Nephron (organoid): ENCODE measurements around the gene ENGASE.
"Not testable (repeated sequence)": the region's sequence is repeated elsewhere in the genome, so short reads cannot be mapped to it uniquely, and the experiment has no call there.

ENCODE experiments used
- H3K27ac Mint-ChIP-seq, 3 experiments: 2 replicates each; pipeline ENCODE4 v1.8.0; 2020; ENCODE audit warnings: mixed read lengths in 3 of 3, mild to moderate bottlenecking in 2 of 3, moderate library complexity in 1 of 3
- H3K27me3 Mint-ChIP-seq: 2 replicates; pipeline ENCODE4 v1.8.0; 2021; ENCODE audit warnings: low read depth, mild to moderate bottlenecking, moderate library complexity, mixed read lengths
- H3K36me3 Mint-ChIP-seq: 2 replicates; pipeline ENCODE4 v1.8.0; 2020; ENCODE audit warnings: low read depth, mixed read lengths
- H3K4me1 Mint-ChIP-seq: 2 replicates; pipeline ENCODE4 v1.8.0; 2020; ENCODE audit warnings: mixed read lengths
- H3K4me3 Mint-ChIP-seq, 3 experiments: 2 replicates each; pipeline ENCODE4 v1.8.0; 2020; ENCODE audit warnings: mild to moderate bottlenecking in 3 of 3, mixed read lengths in 3 of 3, moderate library complexity in 2 of 3
- H3K9me3 Mint-ChIP-seq: 2 replicates; pipeline ENCODE4 v1.8.0; 2020; ENCODE audit warnings: mixed read lengths
- TF ChIP-seq, protein P1 (sequence below), 3 experiments: fragments of 200-600 bp; sonication (generic); IDR thresholded peaks; one replicate each; pipeline ENCODE4 v1.5.0; 2021; ENCODE audit warnings: antibody characterized with exemption in 3 of 3; ENCODE audit not compliant: unreplicated experiment in 3 of 3

The ENGASE gene

DNA sequence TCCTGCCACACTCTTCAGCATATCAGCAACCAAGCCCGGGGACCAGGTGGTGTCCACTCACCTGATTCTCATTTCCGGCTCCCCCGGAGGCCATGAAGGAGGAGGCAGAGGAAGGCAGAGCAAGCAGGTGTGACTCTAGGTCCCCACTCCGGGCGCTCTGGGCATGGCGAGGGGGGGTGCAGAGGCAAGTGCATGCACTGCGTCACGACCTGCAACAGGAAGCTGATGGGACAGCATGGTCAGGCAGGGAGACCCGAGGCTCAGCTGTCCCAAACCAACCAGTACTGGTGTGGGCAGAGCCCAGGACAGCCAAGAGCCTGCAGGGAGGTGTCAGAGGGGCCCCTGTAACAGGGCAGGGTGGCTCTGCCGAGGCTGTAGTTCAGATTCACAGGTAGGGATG is 2.1 kb upstream of the ENGASE start:
- peak overlapping the region in 2 of 3 experiments; percentile 14 to 59 for H3K4me3 Mint-ChIP-seq

GRCh38 chr17:79073016-79073705 is 1.5 kb upstream of the ENGASE start:
- H3K9me3 Mint-ChIP-seq, result no peaks in the 10 kb centered on the region

More for the DNA sequence above, 2.1 kb upstream of the ENGASE start:
- TF ChIP-seq, protein P1, sequence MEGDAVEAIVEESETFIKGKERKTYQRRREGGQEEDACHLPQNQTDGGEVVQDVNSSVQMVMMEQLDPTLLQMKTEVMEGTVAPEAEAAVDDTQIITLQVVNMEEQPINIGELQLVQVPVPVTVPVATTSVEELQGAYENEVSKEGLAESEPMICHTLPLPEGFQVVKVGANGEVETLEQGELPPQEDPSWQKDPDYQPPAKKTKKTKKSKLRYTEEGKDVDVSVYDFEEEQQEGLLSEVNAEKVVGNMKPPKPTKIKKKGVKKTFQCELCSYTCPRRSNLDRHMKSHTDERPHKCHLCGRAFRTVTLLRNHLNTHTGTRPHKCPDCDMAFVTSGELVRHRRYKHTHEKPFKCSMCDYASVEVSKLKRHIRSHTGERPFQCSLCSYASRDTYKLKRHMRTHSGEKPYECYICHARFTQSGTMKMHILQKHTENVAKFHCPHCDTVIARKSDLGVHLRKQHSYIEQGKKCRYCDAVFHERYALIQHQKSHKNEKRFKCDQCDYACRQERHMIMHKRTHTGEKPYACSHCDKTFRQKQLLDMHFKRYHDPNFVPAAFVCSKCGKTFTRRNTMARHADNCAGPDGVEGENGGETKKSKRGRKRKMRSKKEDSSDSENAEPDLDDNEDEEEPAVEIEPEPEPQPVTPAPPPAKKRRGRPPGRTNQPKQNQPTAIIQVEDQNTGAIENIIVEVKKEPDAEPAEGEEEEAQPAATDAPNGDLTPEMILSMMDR (IDR thresholded peaks at IDR 0.05; ENCODE audit: unreplicated experiment in 3 of 3), result no peak
- Mint-ChIP-seq H3K27ac (no peak overlapping the region), H3K27me3 (peaks cover 14% of the 10 kb centered on the region), H3K4me1 (peaks cover 8% of the 10 kb centered on the region), H3K36me3 (no peaks in the 10 kb centered on the region), H3K9me3 (no peaks in the 10 kb centered on the region)

DNA sequence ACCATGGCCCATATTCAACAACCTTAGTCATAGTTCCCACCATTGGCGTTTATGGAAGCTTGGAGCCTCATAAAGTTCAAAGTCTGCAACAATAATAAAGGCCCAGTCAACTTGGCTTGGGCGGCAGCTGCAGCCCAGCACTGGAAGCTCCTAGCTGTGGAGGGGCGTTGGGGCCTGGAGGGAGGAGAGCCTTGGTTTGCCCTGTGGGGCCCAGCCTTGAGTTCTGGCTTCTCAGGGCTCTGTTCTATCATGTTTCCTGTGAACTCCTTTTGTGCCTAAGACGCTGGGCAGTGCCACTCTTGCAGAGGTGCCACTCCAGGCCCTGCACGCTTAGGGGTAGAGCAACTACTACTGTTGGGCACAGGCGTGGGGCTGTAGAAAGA is 927 bp upstream of the ENGASE start:
- TF ChIP-seq, protein P1 (IDR thresholded peaks at IDR 0.05; ENCODE audit: unreplicated experiment in 3 of 3), result no peak
- H3K9me3 Mint-ChIP-seq, result no peaks in the 10 kb centered on the region
- H3K4me1 Mint-ChIP-seq, result peaks cover 8% of the 10 kb centered on the region
- peaks cover 10% of the 10 kb centered on the region for H3K27me3 Mint-ChIP-seq
- peak overlapping the region in 2 of 3 experiments; percentile 21 to 63 for H3K4me3 Mint-ChIP-seq
- no peak overlapping the region for H3K27ac Mint-ChIP-seq
- peaks cover 3% of the 10 kb centered on the region for H3K36me3 Mint-ChIP-seq

More at GRCh38 chr17:79073016-79073705, 1.5 kb upstream of the ENGASE start:
- H3K27me3 Mint-ChIP-seq, result peaks cover 10% of the 10 kb centered on the region
- H3K27ac Mint-ChIP-seq, result no peak overlapping the region
- H3K36me3 Mint-ChIP-seq, result no peaks in the 10 kb centered on the region
- TF ChIP-seq, protein P1 (IDR thresholded peaks at IDR 0.05; ENCODE audit: unreplicated experiment in 3 of 3), result no peak
- peaks cover 8% of the 10 kb centered on the region for H3K4me1 Mint-ChIP-seq
- peak overlapping the region in 2 of 3 experiments; percentile 26 to 63 for H3K4me3 Mint-ChIP-seq

GRCh38 chr17:79074121-79074648 is 439 bp upstream of the ENGASE start:
- Mint-ChIP-seq H3K27ac (peak overlapping the region in 1 of 3 experiments; percentile 62), H3K27me3 (peaks cover 10% of the 10 kb centered on the region), H3K4me3 (peak overlapping the region; percentile 76 to 89 (median 89))
- not testable (repeated sequence) for H3K4me1 Mint-ChIP-seq, H3K36me3 Mint-ChIP-seq, H3K9me3 Mint-ChIP-seq

DNA sequence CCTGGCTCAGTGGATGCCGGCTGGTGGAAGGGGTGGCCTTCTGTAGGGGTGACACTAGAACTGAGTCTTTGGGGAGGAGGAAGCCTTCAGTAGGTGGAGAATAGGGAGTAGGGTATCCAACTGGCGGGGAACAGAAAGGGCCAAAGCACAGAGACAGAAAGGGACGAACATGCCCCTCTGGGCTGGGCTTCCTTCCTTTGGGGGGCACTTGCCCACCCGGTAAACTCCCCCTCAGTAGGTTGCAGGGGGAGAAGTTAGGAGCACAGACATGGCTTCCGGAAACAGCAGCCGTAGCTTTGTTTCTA is 774 bp downstream of the ENGASE start:
- TF ChIP-seq, protein P1 (IDR thresholded peaks at IDR 0.05; ENCODE audit: unreplicated experiment in 3 of 3), result no peak
- Mint-ChIP-seq H3K4me1 (peaks cover 8% of the 10 kb centered on the region), H3K27me3 (peaks cover 10% of the 10 kb centered on the region), H3K36me3 (peaks cover 17% of the 10 kb centered on the region), H3K27ac (peak overlapping the region in 1 of 3 experiments; percentile 63), H3K9me3 (no peaks in the 10 kb centered on the region), H3K4me3 (peak overlapping the region; percentile 88 to 89 (median 88))

- Mint-ChIP-seq H3K27ac (peak overlapping the region in 1 of 3 experiments; percentile 63), H3K9me3 (no peaks in the 10 kb centered on the region), H3K36me3 (peaks cover 22% of the 10 kb centered on the region), H3K4me1 (peaks cover 8% of the 10 kb centered on the region), H3K4me3 (peak overlapping the region; percentile 88 to 89 (median 88)), H3K27me3 (peaks cover 10% of the 10 kb centered on the region)
- TF ChIP-seq, protein P1 (IDR thresholded peaks at IDR 0.05; ENCODE audit: unreplicated experiment in 3 of 3), result no peak
These were observed 1.3 kb downstream of the ENGASE start for GRCh38 chr17:79075861-79076406.
